ENCODE data around the gene FAS.

DNA sequence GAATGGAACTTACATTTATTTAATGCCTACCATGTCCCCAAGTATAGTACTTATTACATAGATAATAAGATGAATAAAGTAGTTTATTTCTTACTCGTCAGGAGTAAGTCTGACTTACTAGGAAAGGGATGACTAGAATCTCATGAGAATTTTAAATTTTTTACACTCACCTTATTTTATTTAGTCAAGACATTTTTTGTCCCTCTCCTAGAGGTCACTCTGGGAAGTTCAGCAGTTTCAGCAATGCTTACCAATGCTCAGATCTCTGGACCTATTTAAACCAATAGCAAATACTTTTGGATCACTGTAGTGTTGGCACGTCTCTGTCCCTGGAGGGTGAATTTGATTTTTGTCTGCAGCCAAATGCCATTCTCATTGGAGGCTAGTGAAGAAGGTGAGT, 27.3 kb upstream of the FAS start:
- TF ChIP-seq, protein P1, sequence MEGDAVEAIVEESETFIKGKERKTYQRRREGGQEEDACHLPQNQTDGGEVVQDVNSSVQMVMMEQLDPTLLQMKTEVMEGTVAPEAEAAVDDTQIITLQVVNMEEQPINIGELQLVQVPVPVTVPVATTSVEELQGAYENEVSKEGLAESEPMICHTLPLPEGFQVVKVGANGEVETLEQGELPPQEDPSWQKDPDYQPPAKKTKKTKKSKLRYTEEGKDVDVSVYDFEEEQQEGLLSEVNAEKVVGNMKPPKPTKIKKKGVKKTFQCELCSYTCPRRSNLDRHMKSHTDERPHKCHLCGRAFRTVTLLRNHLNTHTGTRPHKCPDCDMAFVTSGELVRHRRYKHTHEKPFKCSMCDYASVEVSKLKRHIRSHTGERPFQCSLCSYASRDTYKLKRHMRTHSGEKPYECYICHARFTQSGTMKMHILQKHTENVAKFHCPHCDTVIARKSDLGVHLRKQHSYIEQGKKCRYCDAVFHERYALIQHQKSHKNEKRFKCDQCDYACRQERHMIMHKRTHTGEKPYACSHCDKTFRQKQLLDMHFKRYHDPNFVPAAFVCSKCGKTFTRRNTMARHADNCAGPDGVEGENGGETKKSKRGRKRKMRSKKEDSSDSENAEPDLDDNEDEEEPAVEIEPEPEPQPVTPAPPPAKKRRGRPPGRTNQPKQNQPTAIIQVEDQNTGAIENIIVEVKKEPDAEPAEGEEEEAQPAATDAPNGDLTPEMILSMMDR (IDR thresholded peaks at IDR 0.05), result no peak
- TF ChIP-seq POLR2A (IDR thresholded peaks at IDR 0.05), result no peak
